ENCODE results near the gene TSPYL1.

GRCh38 chr6:116280161-116280932 is 617 bp upstream of the TSPYL1 start:
- TF ChIP-seq CTCF (IDR thresholded peaks at IDR 0.05) (no peak), POLR2A (IDR thresholded peaks at IDR 0.05) (no peak)

Data from thyroid gland (tissue), 4 donors.